K562 (cell line): ENCODE data around the gene MAP7D1. TPM values are rescaled to one million over a fixed set of nuclear protein-coding genes. Genes with fewer than 3 reads are reported as not detected.

Experiments
- BRCA1 ChIP-seq, 2 experiments: fragments of 450-650 bp in 1 of 2; sonication (generic) in 1 of 2; formaldehyde crosslinking in 1 of 2; IDR thresholded peaks; 2 replicates each; pipeline versions ENCODE4 v1.5.0 to v1.6.1; 2017 to 2020; ENCODE audit warnings: mild to moderate bottlenecking in 1 of 2, missing genetic modification reagents in 1 of 2
- DIDO1 ChIP-seq: fragments of 450-650 bp; IDR thresholded peaks from 2 replicates; pipeline ENCODE4 v1.6.1; 2016; ENCODE audit warnings: low read depth, missing biosample characterization, missing genetic modification characterization
- E2F3 ChIP-seq: fragments of 250-450 bp; sonication (Bioruptor Pico); IDR thresholded peaks from 2 replicates; pipeline ENCODE4 v1.4.0; 2020; ENCODE audit warnings: mild to moderate bottlenecking
- polyA plus RNA-seq, 8 experiments: library from polyadenylated mRNA; depleted of rRNA in 4 of 8; stranded (reverse) in 5 of 8; unstranded in 3 of 8; fragments of >200 nt; fragmentation: Nextera tagmentation in 2 of 8; fragmentation: Illumina TruSeq in 1 of 8; extraction: Ambion mirVana in 2 of 8; extraction: Trizol in 1 of 8; gene quantifications; 2 replicates each; pipeline versions ENCODE4 v1.2.1 to v1.2.3, GENCODE V29; 2011 to 2014; ENCODE audit warnings: inconsistent platforms in 1 of 8, missing spikeins in 1 of 8
- total RNA-seq, 7 experiments: library from RNA; depleted of rRNA in 6 of 7; stranded (reverse); fragments of >200 nt in 6 of 7; fragmentation: Illumina TruSeq in 2 of 7; extraction: Trizol in 2 of 7; gene quantifications; 2 replicates each; pipeline versions ENCODE4 v1.2.1 to v1.2.3, GENCODE V29; 2011 to 2021; ENCODE audit warnings: low replicate concordance in 1 of 7
- TF ChIP-seq, protein P1 (sequence below): sonication (generic); formaldehyde crosslinking; IDR thresholded peaks from 2 replicates; pipeline ENCODE4 v1.8.1; 2023; ENCODE audit warnings: mild to moderate bottlenecking, missing genetic modification reagents
- TF ChIP-seq, protein P2 (sequence below): fragments of 450-650 bp; IDR thresholded peaks from 2 replicates; pipeline ENCODE4 v1.6.1; 2017; ENCODE audit warnings: mild to moderate bottlenecking, moderate library complexity
- TF ChIP-seq, protein P3 (sequence below), 2 experiments: fragments of 450-650 bp; IDR thresholded peaks; 2 replicates each; pipeline ENCODE4 v1.6.1; 2016; ENCODE audit warnings: mild to moderate bottlenecking in 2 of 2, borderline replicate concordance in 1 of 2, low read depth in 1 of 2, moderate library complexity in 1 of 2
- TF ChIP-seq, protein P4 (sequence below), 3 experiments: fragments of 200-800 bp in 1 of 3; sonication (Bioruptor generic) in 1 of 3; sonication (generic) in 1 of 3; formaldehyde crosslinking in 1 of 3; IDR thresholded peaks; 2 replicates each; pipeline versions ENCODE4 v1.6.1 to v1.8.0; 2016 to 2022; ENCODE audit warnings: mild to moderate bottlenecking in 2 of 3, missing compliant biosample characterization in 2 of 3, missing genetic modification characterization in 2 of 3, missing genetic modification reagents in 1 of 3
- TF ChIP-seq, protein P5 (sequence below): fragments of 250-450 bp; sonication (Bioruptor Pico); IDR thresholded peaks from 2 replicates; pipeline ENCODE4 v1.5.0; 2020; ENCODE audit warnings: mild to moderate bottlenecking
- TF ChIP-seq, protein P6 (sequence below): fragments of 450-650 bp; formaldehyde crosslinking; IDR thresholded peaks from 2 replicates; pipeline ENCODE4 v1.4.0; 2022; ENCODE audit warnings: mild to moderate bottlenecking, moderate library complexity

MAP7D1 gene
- total and polyA plus RNA-seq, 9 of the 15 experiments (the other 6 are each of a cell fraction or from before 2014, with no cell fraction given) = 3.6 to 108 (median 34.5) TPM

DNA sequence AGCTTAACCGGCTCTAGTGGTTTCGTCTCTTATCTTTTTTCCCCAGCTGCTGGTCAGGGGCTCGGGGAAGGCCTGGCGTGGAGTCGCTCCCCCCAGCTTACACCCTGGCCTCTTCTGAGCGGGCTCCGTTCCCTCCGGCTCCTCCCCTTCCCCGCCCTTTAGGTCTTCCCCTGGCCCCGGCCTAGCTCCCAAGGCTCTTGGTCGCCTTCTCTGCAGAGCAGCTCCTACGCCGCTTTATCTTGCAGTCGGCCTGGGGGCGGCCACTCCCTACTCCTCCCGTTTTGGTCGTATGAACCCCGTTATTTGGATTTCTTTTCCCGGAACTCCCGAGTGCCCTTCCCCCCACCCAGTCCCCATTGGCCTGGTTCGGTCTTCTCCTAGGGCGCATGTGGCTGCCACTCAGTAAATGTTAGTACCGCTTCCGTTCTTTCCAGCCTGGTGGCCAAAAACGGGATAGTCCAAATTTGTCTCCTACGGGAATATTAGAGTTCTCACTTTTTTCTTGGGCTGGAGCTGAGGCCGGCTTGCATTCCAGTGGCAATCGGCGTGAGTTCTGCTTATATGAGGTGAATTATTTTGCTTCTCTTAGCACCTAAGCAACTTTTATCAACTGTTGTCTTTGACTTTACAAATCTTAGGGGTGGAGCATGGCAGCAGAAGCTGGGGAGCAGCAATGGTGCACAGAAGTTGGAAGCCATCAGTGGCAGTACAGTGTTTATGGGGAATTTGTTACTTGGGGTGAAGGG is 68.8 kb downstream of the MAP7D1 start (continued):
- TF ChIP-seq, protein P1, sequence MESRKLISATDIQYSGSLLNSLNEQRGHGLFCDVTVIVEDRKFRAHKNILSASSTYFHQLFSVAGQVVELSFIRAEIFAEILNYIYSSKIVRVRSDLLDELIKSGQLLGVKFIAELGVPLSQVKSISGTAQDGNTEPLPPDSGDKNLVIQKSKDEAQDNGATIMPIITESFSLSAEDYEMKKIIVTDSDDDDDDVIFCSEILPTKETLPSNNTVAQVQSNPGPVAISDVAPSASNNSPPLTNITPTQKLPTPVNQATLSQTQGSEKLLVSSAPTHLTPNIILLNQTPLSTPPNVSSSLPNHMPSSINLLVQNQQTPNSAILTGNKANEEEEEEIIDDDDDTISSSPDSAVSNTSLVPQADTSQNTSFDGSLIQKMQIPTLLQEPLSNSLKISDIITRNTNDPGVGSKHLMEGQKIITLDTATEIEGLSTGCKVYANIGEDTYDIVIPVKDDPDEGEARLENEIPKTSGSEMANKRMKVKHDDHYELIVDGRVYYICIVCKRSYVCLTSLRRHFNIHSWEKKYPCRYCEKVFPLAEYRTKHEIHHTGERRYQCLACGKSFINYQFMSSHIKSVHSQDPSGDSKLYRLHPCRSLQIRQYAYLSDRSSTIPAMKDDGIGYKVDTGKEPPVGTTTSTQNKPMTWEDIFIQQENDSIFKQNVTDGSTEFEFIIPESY (CRISPR knock-in tag) = no peak; the same call in 1 of the 2 replicates
- TF ChIP-seq, protein P2, sequence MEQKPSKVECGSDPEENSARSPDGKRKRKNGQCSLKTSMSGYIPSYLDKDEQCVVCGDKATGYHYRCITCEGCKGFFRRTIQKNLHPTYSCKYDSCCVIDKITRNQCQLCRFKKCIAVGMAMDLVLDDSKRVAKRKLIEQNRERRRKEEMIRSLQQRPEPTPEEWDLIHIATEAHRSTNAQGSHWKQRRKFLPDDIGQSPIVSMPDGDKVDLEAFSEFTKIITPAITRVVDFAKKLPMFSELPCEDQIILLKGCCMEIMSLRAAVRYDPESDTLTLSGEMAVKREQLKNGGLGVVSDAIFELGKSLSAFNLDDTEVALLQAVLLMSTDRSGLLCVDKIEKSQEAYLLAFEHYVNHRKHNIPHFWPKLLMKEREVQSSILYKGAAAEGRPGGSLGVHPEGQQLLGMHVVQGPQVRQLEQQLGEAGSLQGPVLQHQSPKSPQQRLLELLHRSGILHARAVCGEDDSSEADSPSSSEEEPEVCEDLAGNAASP = no peak
- TF ChIP-seq DIDO1 (tag) = 0 out of 2 replicates have a peak, but pooled peaks have one; percentile 20
- TF ChIP-seq, protein P3, sequence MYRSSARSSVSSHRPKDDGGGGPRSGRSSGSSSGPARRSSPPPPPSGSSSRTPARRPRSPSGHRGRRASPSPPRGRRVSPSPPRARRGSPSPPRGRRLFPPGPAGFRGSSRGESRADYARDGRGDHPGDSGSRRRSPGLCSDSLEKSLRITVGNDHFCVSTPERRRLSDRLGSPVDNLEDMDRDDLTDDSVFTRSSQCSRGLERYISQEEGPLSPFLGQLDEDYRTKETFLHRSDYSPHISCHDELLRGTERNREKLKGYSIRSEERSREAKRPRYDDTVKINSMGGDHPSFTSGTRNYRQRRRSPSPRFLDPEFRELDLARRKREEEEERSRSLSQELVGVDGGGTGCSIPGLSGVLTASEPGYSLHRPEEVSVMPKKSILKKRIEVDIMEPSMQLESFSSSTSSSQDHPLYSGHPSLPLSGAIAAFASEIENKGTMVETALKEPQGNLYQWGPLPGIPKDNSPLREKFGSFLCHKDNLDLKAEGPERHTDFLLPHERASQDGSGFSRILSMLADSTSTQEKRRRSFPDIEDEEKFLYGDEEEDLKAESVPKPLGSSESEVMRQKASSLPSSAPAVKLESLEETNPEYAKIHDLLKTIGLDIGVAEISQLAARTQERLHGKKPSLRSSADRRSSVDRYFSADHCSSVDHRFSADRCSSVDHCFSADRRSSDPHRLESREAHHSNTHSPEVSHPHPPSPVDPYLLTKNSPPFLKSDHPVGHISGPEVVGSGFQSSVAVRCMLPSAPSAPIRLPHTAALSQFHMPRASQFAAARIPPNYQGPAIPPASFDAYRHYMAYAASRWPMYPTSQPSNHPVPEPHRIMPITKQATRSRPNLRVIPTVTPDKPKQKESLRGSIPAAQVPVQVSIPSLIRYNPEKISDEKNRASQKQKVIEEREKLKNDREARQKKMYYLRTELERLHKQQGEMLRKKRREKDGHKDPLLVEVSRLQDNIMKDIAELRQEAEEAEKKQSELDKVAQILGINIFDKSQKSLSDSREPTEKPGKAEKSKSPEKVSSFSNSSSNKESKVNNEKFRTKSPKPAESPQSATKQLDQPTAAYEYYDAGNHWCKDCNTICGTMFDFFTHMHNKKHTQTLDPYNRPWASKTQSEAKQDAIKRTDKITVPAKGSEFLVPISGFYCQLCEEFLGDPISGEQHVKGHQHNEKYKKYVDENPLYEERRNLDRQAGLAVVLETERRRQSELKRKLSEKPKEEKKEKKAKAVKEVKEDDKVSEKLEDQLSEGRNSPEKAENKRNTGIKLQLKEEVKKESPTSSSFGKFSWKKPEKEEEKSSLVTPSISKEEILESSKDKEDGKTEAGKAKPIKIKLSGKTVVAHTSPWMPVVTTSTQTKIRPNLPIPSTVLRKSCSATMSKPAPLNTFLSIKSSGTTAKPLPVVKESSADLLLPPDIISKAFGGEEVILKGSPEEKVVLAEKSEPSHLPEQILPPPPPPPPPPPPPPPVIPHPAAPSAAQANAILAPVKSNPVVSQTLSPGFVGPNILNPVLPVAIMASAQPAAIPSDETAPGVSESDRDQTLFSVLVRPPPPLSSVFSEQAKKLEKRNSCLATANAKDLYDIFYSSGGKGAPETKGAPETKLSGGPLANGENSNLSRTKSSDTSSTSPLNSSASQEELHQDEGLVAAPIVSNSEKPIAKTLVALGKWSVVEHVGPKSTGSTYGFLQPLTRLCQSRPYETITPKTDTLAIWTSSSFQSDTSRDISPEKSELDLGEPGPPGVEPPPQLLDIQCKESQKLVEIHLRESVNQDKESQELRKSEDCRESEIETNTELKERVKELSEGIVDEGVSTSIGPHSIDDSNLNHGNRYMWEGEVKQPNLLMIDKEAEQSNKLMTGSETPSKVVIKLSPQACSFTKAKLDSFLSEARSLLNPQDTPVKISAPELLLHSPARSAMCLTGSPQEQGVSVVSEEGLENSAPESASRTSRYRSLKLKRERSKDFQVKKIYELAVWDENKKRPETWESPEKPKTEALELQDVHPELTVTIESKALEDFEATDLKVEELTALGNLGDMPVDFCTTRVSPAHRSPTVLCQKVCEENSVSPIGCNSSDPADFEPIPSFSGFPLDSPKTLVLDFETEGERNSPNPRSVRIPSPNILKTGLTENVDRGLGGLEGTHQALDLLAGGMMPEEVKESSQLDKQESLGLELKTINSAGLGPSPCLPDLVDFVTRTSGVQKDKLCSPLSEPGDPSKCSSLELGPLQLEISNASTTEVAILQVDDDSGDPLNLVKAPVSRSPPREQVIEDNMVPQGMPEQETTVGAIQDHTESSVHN (IDR thresholded peaks at IDR 0.05; ENCODE audit: borderline replicate concordance in 1 of 2, low read depth in 1 of 2) = peak in 1 of 2 experiments; percentile 70; a peak in 2 of 4 replicates
- 0 out of 2 replicates have a peak, but pooled peaks have one; percentile 16 for TF ChIP-seq E2F3 (CRISPR knock-in tag)
- TF ChIP-seq, protein P4, sequence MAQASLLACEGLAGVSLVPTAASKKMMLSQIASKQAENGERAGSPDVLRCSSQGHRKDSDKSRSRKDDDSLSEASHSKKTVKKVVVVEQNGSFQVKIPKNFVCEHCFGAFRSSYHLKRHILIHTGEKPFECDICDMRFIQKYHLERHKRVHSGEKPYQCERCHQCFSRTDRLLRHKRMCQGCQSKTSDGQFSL (CRISPR knock-in tag; IDR thresholded peaks at IDR 0.05) = peak; percentile 99
- TF ChIP-seq, protein P4 (tag; IDR thresholded peaks at IDR 0.05) = peak in 1 of 2 experiments; percentile 96; a peak in 2 of 4 replicates
- TF ChIP-seq, protein P5, sequence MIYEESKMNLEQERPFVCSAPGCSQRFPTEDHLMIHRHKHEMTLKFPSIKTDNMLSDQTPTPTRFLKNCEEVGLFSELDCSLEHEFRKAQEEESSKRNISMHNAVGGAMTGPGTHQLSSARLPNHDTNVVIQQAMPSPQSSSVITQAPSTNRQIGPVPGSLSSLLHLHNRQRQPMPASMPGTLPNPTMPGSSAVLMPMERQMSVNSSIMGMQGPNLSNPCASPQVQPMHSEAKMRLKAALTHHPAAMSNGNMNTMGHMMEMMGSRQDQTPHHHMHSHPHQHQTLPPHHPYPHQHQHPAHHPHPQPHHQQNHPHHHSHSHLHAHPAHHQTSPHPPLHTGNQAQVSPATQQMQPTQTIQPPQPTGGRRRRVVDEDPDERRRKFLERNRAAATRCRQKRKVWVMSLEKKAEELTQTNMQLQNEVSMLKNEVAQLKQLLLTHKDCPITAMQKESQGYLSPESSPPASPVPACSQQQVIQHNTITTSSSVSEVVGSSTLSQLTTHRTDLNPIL (CRISPR knock-in tag) = no peak
- TF ChIP-seq, protein P6, sequence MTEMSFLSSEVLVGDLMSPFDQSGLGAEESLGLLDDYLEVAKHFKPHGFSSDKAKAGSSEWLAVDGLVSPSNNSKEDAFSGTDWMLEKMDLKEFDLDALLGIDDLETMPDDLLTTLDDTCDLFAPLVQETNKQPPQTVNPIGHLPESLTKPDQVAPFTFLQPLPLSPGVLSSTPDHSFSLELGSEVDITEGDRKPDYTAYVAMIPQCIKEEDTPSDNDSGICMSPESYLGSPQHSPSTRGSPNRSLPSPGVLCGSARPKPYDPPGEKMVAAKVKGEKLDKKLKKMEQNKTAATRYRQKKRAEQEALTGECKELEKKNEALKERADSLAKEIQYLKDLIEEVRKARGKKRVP (CRISPR knock-in tag) = no peak
- TF ChIP-seq BRCA1 (IDR thresholded peaks at IDR 0.05) = no peak
- TF ChIP-seq BRCA1 (CRISPR knock-in tag; IDR thresholded peaks at IDR 0.05) = no peak
